Measurements from ENCODE around the gene HDAC1.

- no peak for TF ChIP-seq CTCF (conservative IDR thresholded peaks at IDR 0.05 in 1 of 2, IDR thresholded peaks at IDR 0.05 in 1 of 2; ENCODE audit: low read depth in 1 of 2, low read length in 2 of 2)
- no peak for TF ChIP-seq EZH2 (IDR thresholded peaks at IDR 0.05; ENCODE audit: low read length, missing control alignments)
Observed at GRCh38 chr1:32250893-32251716, 40.8 kb upstream of the HDAC1 start, which contains the start of gene LCK.

Data from fibroblast of lung (primary cell).